ENCODE measurements around the gene LIX1L. TPM values are rescaled to one million over a fixed set of nuclear protein-coding genes. Genes with fewer than 3 reads are reported as not detected.
"Not testable (repeated sequence)": the region's sequence is repeated elsewhere in the genome, so short reads cannot be mapped to it uniquely, and the experiment has no call there.

The LIX1L gene
- total and polyA plus RNA-seq, 3 experiments from 2014 or later: 33.5 to 42.6 (median 41.8) TPM

DNA sequence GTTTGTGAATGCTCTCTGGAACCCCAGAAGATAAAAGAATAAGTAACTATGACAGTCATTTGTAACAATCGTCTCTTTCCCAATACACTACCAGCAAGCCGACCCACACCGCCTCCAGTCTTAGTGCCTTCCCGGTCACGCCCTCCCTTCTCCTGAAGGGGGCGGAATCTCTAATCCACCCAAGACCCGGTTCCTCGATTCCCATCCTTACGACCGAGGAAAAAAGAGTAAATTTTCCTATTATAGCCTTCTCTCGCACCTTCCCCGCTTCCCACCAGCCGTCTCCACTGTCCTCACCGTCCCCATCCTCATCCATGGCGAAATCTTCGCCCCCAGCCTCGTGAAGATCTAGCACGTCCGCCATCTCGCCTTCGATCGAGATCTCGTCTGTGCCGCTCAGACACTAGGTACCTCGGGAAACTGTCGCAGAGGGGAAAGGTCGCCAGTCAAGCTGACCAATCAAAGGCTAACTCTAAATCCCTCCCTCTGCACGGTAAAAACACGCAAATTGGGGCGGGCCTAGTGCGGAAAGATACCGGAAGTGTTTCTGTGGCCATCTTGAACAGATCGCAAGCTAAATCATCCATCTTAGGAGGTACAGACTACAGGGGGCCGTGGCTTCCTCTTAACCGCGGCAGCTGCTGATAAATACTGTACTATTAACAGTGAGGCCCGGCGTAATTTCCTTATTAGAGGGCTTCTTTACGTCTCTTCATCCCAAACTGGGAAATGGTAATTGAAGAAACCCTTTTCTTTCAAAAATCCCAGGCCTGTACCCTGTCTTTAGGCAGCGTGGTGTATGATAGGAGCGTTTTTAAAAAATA is 30.5 kb downstream of the LIX1L start, which contains the start of gene RBM8A:
RBM8A (minus strand) TSS at position 422 of the 824 bp plus-strand sequence; CDS start at position 364, 58 bp downstream.
- Mint-ChIP-seq H3K36me3 (peaks cover 0 to 19% (median 3%) of the 10 kb centered on the region in 3 donors), H3K4me3 (peak within 1 kb of the TSS in 3 of 7 donors; percentile 47 to 84 (median 57)), H3K27ac (peak within 1 kb of the TSS in 4 of 8 donors; percentile 74 to 92 (median 82)), H3K4me1 (peaks cover 10 to 22% (median 20%) of the 10 kb centered on the region in 3 donors), H3K9me3 (no peaks in the 10 kb centered on the region), H3K27me3 (no peaks in the 10 kb centered on the region)
- H3K4me1 ChIP-seq (ENCODE audit: insufficient read depth, low read length): peaks cover 29% of the 10 kb centered on the region
- peak; percentile 85 to 97 (median 96) for DNase-seq
- ChIA-PET POLR2A (interaction anchor here (0.6 to 3.9 kb wide), 23 partner anchors 9 to 110 kb away, joined by 3 to 87 read pairs (median 6); partner anchors contain the start of genes ANKRD34A, ANKRD35, LIX1L and NUDT17), CTCF (interaction anchor here (0.7 to 2.3 kb wide), 21 partner anchors 9 to 81 kb away, joined by 3 to 24 read pairs (median 7); partner anchors contain the start of genes ANKRD34A, ITGA10, LIX1L and NUDT17)
- no peaks in the 10 kb centered on the region for H3K9me3 ChIP-seq (ENCODE audit: low read length)
- peak within 1 kb of the TSS; percentile 93 for H3K27ac ChIP-seq (ENCODE audit: low read depth, low read length)
- H3K27me3 ChIP-seq (ENCODE audit: insufficient read depth, low read length, poor library complexity, severe bottlenecking): no peaks in the 10 kb centered on the region
- peak within 1 kb of the TSS; percentile 89 for H3K4me3 ChIP-seq (ENCODE audit: low read length)
- peaks cover 9% of the 10 kb centered on the region for H3K36me3 ChIP-seq (ENCODE audit: insufficient read depth, low read length)

GRCh38 chr1:145926686-145927062 is 31.1 kb downstream of the LIX1L start:
- Histone ChIP-seq H3K9me3 (ENCODE audit: low read length) (no peaks in the 10 kb centered on the region), H3K27me3 (ENCODE audit: insufficient read depth, low read length, poor library complexity, severe bottlenecking) (no peaks in the 10 kb centered on the region), H3K36me3 (ENCODE audit: insufficient read depth, low read length) (peaks cover 9% of the 10 kb centered on the region), H3K4me1 (ENCODE audit: insufficient read depth, low read length) (peaks cover 23% of the 10 kb centered on the region), H3K27ac (ENCODE audit: low read depth, low read length) (peak overlapping the region; percentile 93), H3K4me3 (ENCODE audit: low read length) (peak overlapping the region; percentile 89)
- peaks cover 0 to 19% (median 2%) of the 10 kb centered on the region in 3 donors for H3K36me3 Mint-ChIP-seq
- DNase-seq: peak in 1 of 5 donors; percentile 6
- peaks cover 7 to 17% (median 15%) of the 10 kb centered on the region in 3 donors for H3K4me1 Mint-ChIP-seq
- H3K27me3 Mint-ChIP-seq: no peaks in the 10 kb centered on the region
- POLR2A ChIA-PET: interaction anchor here (0.6 to 3.9 kb wide), 14 partner anchors 8 to 103 kb away, joined by 3 to 87 read pairs (median 7); partner anchors contain the start of genes ANKRD34A, LIX1L, NUDT17 and PEX11B
- no peak overlapping the region for H3K27ac Mint-ChIP-seq
- no peak overlapping the region for H3K4me3 Mint-ChIP-seq
- no peaks in the 10 kb centered on the region for H3K9me3 Mint-ChIP-seq
- CTCF ChIA-PET: interaction anchor here (1.4 to 2.3 kb wide), 11 partner anchors 11 to 81 kb away, joined by 3 to 24 read pairs (median 8); partner anchors contain the start of genes ANKRD34A, LIX1L, NUDT17 and PIAS3

DNA sequence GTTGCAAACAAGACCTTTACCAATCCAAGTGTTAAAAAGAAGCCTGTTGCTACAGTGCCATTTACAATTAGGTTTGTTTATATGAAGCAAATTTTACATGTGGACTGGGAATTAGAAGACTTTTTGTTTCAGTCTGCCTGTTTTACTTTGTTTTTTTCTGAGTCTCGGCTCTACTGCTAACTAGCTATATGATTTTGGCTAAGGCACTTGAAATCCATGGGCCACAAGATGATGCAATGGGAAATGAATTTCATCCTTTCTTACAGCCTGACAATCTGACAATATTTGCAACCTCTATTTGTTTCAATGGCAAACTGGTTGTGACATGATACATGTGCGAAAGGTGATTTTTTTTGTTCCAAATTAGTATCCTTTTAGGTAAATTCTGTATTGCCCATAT is 35.6 kb downstream of the LIX1L start:
- Mint-ChIP-seq H3K27me3 (no peaks in the 10 kb centered on the region), H3K4me3 (no peak overlapping the region), H3K27ac (no peak overlapping the region), H3K36me3 (peaks cover 0 to 35% (median 1%) of the 10 kb centered on the region in 3 donors), H3K9me3 (no peaks in the 10 kb centered on the region), H3K4me1 (peaks cover 31 to 40% (median 34%) of the 10 kb centered on the region in 3 donors)
- ChIA-PET CTCF (interaction anchor here (1.8 kb wide), 1 partner anchor 77 kb away, joined by 7 read pairs; the partner anchor contains the start of gene NUDT17), POLR2A (no interaction called here)
- H3K27me3 ChIP-seq (ENCODE audit: insufficient read depth, low read length, poor library complexity, severe bottlenecking): no peaks in the 10 kb centered on the region
- H3K4me1 ChIP-seq (ENCODE audit: insufficient read depth, low read length): peaks cover 30% of the 10 kb centered on the region
- no peak for DNase-seq
- no peak overlapping the region for H3K4me3 ChIP-seq (ENCODE audit: low read length)
- no peak overlapping the region for H3K27ac ChIP-seq (ENCODE audit: low read depth, low read length)
- no peaks in the 10 kb centered on the region for H3K9me3 ChIP-seq (ENCODE audit: low read length)
- H3K36me3 ChIP-seq (ENCODE audit: insufficient read depth, low read length): peaks cover 9% of the 10 kb centered on the region

- Mint-ChIP-seq H3K4me1 (peaks cover 42 to 56% (median 51%) of the 10 kb centered on the region in 3 donors), H3K4me3 (peak overlapping the region; percentile 66 to 99 (median 96)), H3K36me3 (peaks cover 0 to 49% (median 5%) of the 10 kb centered on the region in 3 donors), H3K27ac (peak overlapping the region in 5 of 8 donors; percentile 58 to 85 (median 83))
- POLR2A ChIA-PET; H3K4me3 ChIP-seq (ENCODE audit: low read length); H3K27me3 ChIP-seq (ENCODE audit: insufficient read depth, low read length, poor library complexity, severe bottlenecking); H3K27me3 Mint-ChIP-seq; CTCF ChIA-PET; DNase-seq; H3K36me3 ChIP-seq (ENCODE audit: insufficient read depth, low read length); H3K27ac ChIP-seq (ENCODE audit: low read depth, low read length); H3K9me3 ChIP-seq (ENCODE audit: low read length); H3K9me3 Mint-ChIP-seq: not testable (repeated sequence)
- peaks cover 21% of the 10 kb centered on the region for H3K4me1 ChIP-seq (ENCODE audit: insufficient read depth, low read length)
These were observed 37.5 kb downstream of the LIX1L start for GRCh38 chr1:145920297-145920696.

DNA sequence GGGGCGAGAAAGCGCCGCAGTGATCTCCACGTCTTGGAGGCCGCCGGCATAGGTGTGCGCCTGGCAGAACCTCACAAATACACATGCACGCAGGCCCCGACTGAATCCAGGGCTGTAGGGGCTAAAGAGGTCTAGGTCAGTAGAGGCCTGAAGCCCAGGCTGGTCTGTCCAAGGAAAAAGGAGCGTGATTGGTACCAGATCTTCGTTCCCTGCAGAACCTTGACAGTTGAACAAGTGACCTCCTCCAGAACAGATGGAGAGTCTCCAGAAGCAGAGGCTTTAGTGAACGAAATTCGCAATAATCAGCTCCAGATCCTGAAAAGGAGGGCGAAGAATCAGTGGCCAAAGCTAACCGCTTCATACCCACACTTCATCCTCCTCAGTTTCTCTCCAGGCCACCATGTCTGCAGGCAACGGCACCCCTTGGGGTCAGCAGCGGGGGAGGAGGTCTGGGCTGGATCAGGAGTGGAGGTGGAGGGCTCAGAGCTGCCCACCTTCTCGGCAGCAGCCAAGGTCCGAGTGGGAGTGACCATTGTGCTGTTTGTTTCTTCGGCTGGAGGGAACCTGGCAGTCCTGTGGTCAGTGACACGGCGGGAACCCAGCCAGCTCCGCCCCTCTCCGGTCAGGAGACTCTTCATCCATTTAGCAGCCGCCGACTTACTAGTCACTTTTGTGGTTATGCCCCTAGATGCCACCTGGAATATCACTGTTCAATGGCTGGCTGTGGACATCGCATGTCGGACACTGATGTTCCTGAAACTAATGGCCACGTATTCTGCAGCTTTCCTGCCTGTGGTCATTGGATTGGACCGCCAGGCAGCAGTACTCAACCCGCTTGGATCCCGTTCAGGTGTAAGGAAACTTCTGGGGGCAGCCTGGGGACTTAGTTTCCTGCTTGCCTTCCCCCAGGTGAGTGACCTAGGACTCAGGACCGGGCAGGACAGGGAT is 38.6 kb downstream of the LIX1L start:
- no peaks in the 10 kb centered on the region for H3K27me3 Mint-ChIP-seq
- CTCF ChIA-PET: interaction anchor here (1.1 to 2.1 kb wide), 5 partner anchors 8 to 118 kb away, joined by 3 to 9 read pairs (median 4); partner anchors contain the start of genes ANKRD34A, NUDT17, POLR3GL and RBM8A
- Histone ChIP-seq H3K4me1 (ENCODE audit: insufficient read depth, low read length) (peaks cover 21% of the 10 kb centered on the region), H3K36me3 (ENCODE audit: insufficient read depth, low read length) (peaks cover 6% of the 10 kb centered on the region), H3K4me3 (ENCODE audit: low read length) (peak overlapping the region; percentile 85), H3K27me3 (ENCODE audit: insufficient read depth, low read length, poor library complexity, severe bottlenecking) (no peaks in the 10 kb centered on the region), H3K27ac (ENCODE audit: low read depth, low read length) (peak overlapping the region; percentile 68), H3K9me3 (ENCODE audit: low read length) (no peaks in the 10 kb centered on the region)
- DNase-seq: no peak
- H3K4me3 Mint-ChIP-seq: peak overlapping the region; percentile 90 to 100 (median 97)
- POLR2A ChIA-PET: interaction anchor here (1.1 to 2.5 kb wide), 11 partner anchors 8 to 118 kb away, joined by 3 to 45 read pairs (median 8); partner anchors contain the start of genes ANKRD34A, LIX1L, PIAS3 and POLR3GL
- peak overlapping the region; percentile 83 to 98 (median 96) for H3K27ac Mint-ChIP-seq
- H3K36me3 Mint-ChIP-seq: peaks cover 0 to 56% (median 10%) of the 10 kb centered on the region in 3 donors
- peaks cover 46 to 62% (median 59%) of the 10 kb centered on the region in 3 donors for H3K4me1 Mint-ChIP-seq
- no peaks in the 10 kb centered on the region for H3K9me3 Mint-ChIP-seq

GRCh38 chr1:145918144-145918991 is 39.4 kb downstream of the LIX1L start, which contains the start of gene PEX11B:
TSS of gene PEX11B (minus strand) at chr1:145918717. CDS start at chr1:145918688, 29 bp downstream.
- Histone ChIP-seq H3K4me3 (ENCODE audit: low read length) (peak within 1 kb of the TSS; percentile 85), H3K4me1 (ENCODE audit: insufficient read depth, low read length) (peaks cover 21% of the 10 kb centered on the region), H3K27me3 (ENCODE audit: insufficient read depth, low read length, poor library complexity, severe bottlenecking) (no peaks in the 10 kb centered on the region), H3K9me3 (ENCODE audit: low read length) (no peaks in the 10 kb centered on the region), H3K27ac (ENCODE audit: low read depth, low read length) (peak within 1 kb of the TSS; percentile 68), H3K36me3 (ENCODE audit: insufficient read depth, low read length) (peaks cover 6% of the 10 kb centered on the region)
- H3K36me3 Mint-ChIP-seq: peaks cover 0 to 58% (median 10%) of the 10 kb centered on the region in 3 donors
- H3K9me3 Mint-ChIP-seq: no peaks in the 10 kb centered on the region
- peak; percentile 85 to 94 (median 89) for DNase-seq
- peaks cover 52 to 66% (median 60%) of the 10 kb centered on the region in 3 donors for H3K4me1 Mint-ChIP-seq
- ChIA-PET CTCF (interaction anchor here (1.1 to 2.1 kb wide), 6 partner anchors 9 to 119 kb away, joined by 3 to 9 read pairs (median 4); partner anchors contain the start of genes ANKRD34A, NUDT17, POLR3GL and RBM8A), POLR2A (interaction anchor here (1.1 to 2.5 kb wide), 11 partner anchors 9 to 119 kb away, joined by 3 to 45 read pairs (median 8); partner anchors contain the start of genes ANKRD34A, LIX1L, PIAS3 and POLR3GL)
- no peaks in the 10 kb centered on the region for H3K27me3 Mint-ChIP-seq
- peak within 1 kb of the TSS; percentile 83 to 98 (median 96) for H3K27ac Mint-ChIP-seq
- peak within 1 kb of the TSS; percentile 90 to 100 (median 97) for H3K4me3 Mint-ChIP-seq
